Subcutaneous adipose tissue (tissue), 4 donors: Measurements from ENCODE around the gene ACVR1. TPM values are rescaled to one million over a fixed set of nuclear protein-coding genes. Genes with fewer than 3 reads are reported as not detected.

Experiments used
- CTCF ChIP-seq: fragments of 450-650 bp; IDR thresholded peaks from one replicate; pipeline ENCODE4 v1.5.1; 2016; ENCODE audit warnings: low read depth, mild to moderate bottlenecking, control low read depth, antibody characterized with exemption, moderate library complexity
- total RNA-seq, 4 donors: library from RNA; depleted of rRNA; stranded (reverse); fragments of >200 nt; gene quantifications; one replicate each; pipeline ENCODE4 v1.1.0, GENCODE V29; 2016

The ACVR1 gene
- total RNA-seq, 4 donors from 2014 or later, result 34.7 to 49.6 (median 44.2) TPM

GRCh38 chr2:157744571-157745076, 131.5 kb downstream of the ACVR1 start:
- TF ChIP-seq CTCF, result no peak

GRCh38 chr2:157743051-157743450, 133.1 kb downstream of the ACVR1 start:
- no peak for TF ChIP-seq CTCF

- TF ChIP-seq CTCF, result no peak
Observed at GRCh38 chr2:157741819-157742484, 134.2 kb downstream of the ACVR1 start.

GRCh38 chr2:157737656-157738055, 138.5 kb downstream of the ACVR1 start:
- TF ChIP-seq CTCF, result no peak

GRCh38 chr2:157735532-157735931, 140.6 kb downstream of the ACVR1 start:
- no peak for TF ChIP-seq CTCF

GRCh38 chr2:157733263-157733662, 142.9 kb downstream of the ACVR1 start:
- no peak for TF ChIP-seq CTCF

- no peak for TF ChIP-seq CTCF
Observed at GRCh38 chr2:157732596-157732995, 143.5 kb downstream of the ACVR1 start.
